Thyroid gland (tissue), 4 donors: ENCODE data around the gene NR1D2. TPM values are rescaled to one million over a fixed set of nuclear protein-coding genes. Genes with fewer than 3 reads are reported as not detected.

ENCODE experiments used
- DNase-seq, 2 donors: peaks; one replicate each; pipeline ENCODE4 v3.0.0-alpha.2; 2019
- H3K27ac ChIP-seq, 3 donors: fragments of 200-600 bp; sonication (generic); 1 replicate in 2 of 3; 2 replicates in 1 of 3; pipeline ENCODE4 v1.5.1; 2016 to 2019; ENCODE audit warnings: mild to moderate bottlenecking in 1 of 3, moderate library complexity in 1 of 3
- H3K27me3 ChIP-seq: fragments of 200-600 bp; sonication (generic); one replicate; pipeline ENCODE4 v1.5.1; 2019
- H3K36me3 ChIP-seq, 2 donors: fragments of 200-600 bp; sonication (generic); one replicate each; pipeline ENCODE4 v1.5.1; 2016 to 2019
- H3K4me1 ChIP-seq, 2 donors: fragments of 200-600 bp; sonication (generic); one replicate each; pipeline ENCODE4 v1.5.1; 2017 to 2019
- H3K4me3 ChIP-seq, 3 donors: fragments of 200-600 bp; sonication (generic); replicated peaks in 1 of 3; 1 replicate in 2 of 3; 2 replicates in 1 of 3; pipeline ENCODE4 v1.5.1; 2016; ENCODE audit warnings: mild to moderate bottlenecking in 1 of 3
- H3K9me3 ChIP-seq: fragments of 200-600 bp; sonication (generic); one replicate; pipeline ENCODE4 v1.5.1; 2017
- CTCF ChIP-seq, 6 experiments: fragments of 200-600 bp in 3 of 6; fragments of 450-650 bp in 3 of 6; sonication (generic) in 3 of 6; IDR thresholded peaks; one replicate each; pipeline ENCODE4 v1.5.1; 2016 to 2019; ENCODE audit warnings: antibody characterized with exemption in 6 of 6, mild to moderate bottlenecking in 2 of 6, inconsistent platforms in 1 of 6, moderate library complexity in 1 of 6
- POLR2A ChIP-seq, 2 donors: fragments of 450-650 bp; IDR thresholded peaks; one replicate each; pipeline ENCODE4 v1.6.1; 2017; ENCODE audit warnings: antibody characterized with exemption in 2 of 2, mild to moderate bottlenecking in 2 of 2, moderate library complexity in 1 of 2
- WGBS, 2 donors: methylation state at CpG; one replicate each; pipeline ENCODE4 v1.1.5; 2017; 5-methylcytosine and 5-hydroxymethylcytosine counted together
- intact Hi-C: fragments of 100-400 bp; cut with DNase I; formaldehyde crosslinking; loops from one replicate; pipeline ENCODE4 v1.15.1; 2023
- total RNA-seq, 4 donors: library from RNA; depleted of rRNA; stranded (reverse); fragments of >200 nt; gene quantifications; one replicate each; pipeline ENCODE4 v1.2.3, GENCODE V29; 2016

NR1D2 gene
- total RNA-seq, 4 donors from 2014 or later = 44.2 to 108 (median 68.1) TPM

GRCh38 chr3:23969393-23969792 lies 24.3 kb downstream of the NR1D2 start:
- 95% methylated on average over 4 of the region's 4 CpGs for WGBS, 2 donors
- peaks cover 6% of the 10 kb centered on the region in 2 donors for H3K4me1 ChIP-seq

GRCh38 chr3:23971684-23972083 lies 26.6 kb downstream of the NR1D2 start:
- no peak overlapping the region for H3K27ac ChIP-seq
- intact Hi-C loops = no loop called here
- no peak for TF ChIP-seq POLR2A (IDR thresholded peaks at IDR 0.05)
- no peak for TF ChIP-seq CTCF (IDR thresholded peaks at IDR 0.05)
- H3K36me3 ChIP-seq = peaks cover 3 to 14% of the 10 kb centered on the region in 2 donors
- no peak overlapping the region for H3K4me3 ChIP-seq
- H3K9me3 ChIP-seq = no peaks in the 10 kb centered on the region
- no peak for DNase-seq
- peaks cover 6% of the 10 kb centered on the region in 2 donors for H3K4me1 ChIP-seq
- H3K27me3 ChIP-seq = no peaks in the 10 kb centered on the region
- WGBS, 2 donors = 93 to 97% methylated on average over 1 of the region's 1 CpG

More at GRCh38 chr3:23969393-23969792, 24.3 kb downstream of the NR1D2 start:
- DNase-seq = no peak
- H3K36me3 ChIP-seq = peaks cover 7 to 28% of the 10 kb centered on the region in 2 donors
- H3K27me3 ChIP-seq = no peaks in the 10 kb centered on the region
- H3K4me3 ChIP-seq = no peak overlapping the region
- TF ChIP-seq POLR2A (IDR thresholded peaks at IDR 0.05) = no peak
- intact Hi-C loops = no loop called here
- no peaks in the 10 kb centered on the region for H3K9me3 ChIP-seq
- H3K27ac ChIP-seq = no peak overlapping the region

GRCh38 chr3:23976555-23976954 lies 31.5 kb downstream of the NR1D2 start:
- Histone ChIP-seq H3K36me3 (peaks cover 0 to 10% of the 10 kb centered on the region in 2 donors), H3K27me3 (no peaks in the 10 kb centered on the region), H3K4me1 (no peaks in the 10 kb centered on the region), H3K4me3 (no peak overlapping the region), H3K27ac (no peak overlapping the region), H3K9me3 (no peaks in the 10 kb centered on the region)
- DNase-seq = no peak
- TF ChIP-seq CTCF (IDR thresholded peaks at IDR 0.05) = no peak
- TF ChIP-seq POLR2A (IDR thresholded peaks at IDR 0.05) = no peak
- intact Hi-C loops = no loop called here
- WGBS, 2 donors = 91 to 97% methylated on average over 4 of the region's 4 CpGs

- peaks cover 0 to 10% of the 10 kb centered on the region in 2 donors for H3K36me3 ChIP-seq
- no peaks in the 10 kb centered on the region for H3K9me3 ChIP-seq
- no peak overlapping the region for H3K27ac ChIP-seq
- DNase-seq = no peak
- no peaks in the 10 kb centered on the region for H3K4me1 ChIP-seq
- intact Hi-C loops = no loop called here
- H3K4me3 ChIP-seq = no peak overlapping the region
- H3K27me3 ChIP-seq = no peaks in the 10 kb centered on the region
- TF ChIP-seq POLR2A (IDR thresholded peaks at IDR 0.05) = no peak
- no peak for TF ChIP-seq CTCF (IDR thresholded peaks at IDR 0.05)
These were observed 34.5 kb downstream of the NR1D2 start for GRCh38 chr3:23979569-23979968.

- Histone ChIP-seq H3K27ac (no peak overlapping the region), H3K36me3 (peaks cover 0 to 10% of the 10 kb centered on the region in 2 donors), H3K9me3 (no peaks in the 10 kb centered on the region), H3K4me3 (no peak overlapping the region), H3K4me1 (no peaks in the 10 kb centered on the region), H3K27me3 (no peaks in the 10 kb centered on the region)
- DNase-seq = no peak
- intact Hi-C loops = no loop called here
- no peak for TF ChIP-seq CTCF (IDR thresholded peaks at IDR 0.05)
- TF ChIP-seq POLR2A (IDR thresholded peaks at IDR 0.05) = no peak
- 91 to 97% methylated on average over 5 to 6 of the region's 7 CpGs for WGBS, 2 donors
These were observed 36.0 kb downstream of the NR1D2 start for GRCh38 chr3:23981136-23981535.

- Histone ChIP-seq H3K36me3 (peaks cover 0 to 10% of the 10 kb centered on the region in 2 donors), H3K4me1 (no peaks in the 10 kb centered on the region), H3K9me3 (no peaks in the 10 kb centered on the region), H3K4me3 (no peak overlapping the region), H3K27me3 (no peaks in the 10 kb centered on the region), H3K27ac (no peak overlapping the region)
- no peak for DNase-seq
- WGBS, 2 donors = 80 to 100% methylated on average over 1 of the region's 5 CpGs
- TF ChIP-seq CTCF (IDR thresholded peaks at IDR 0.05) (no peak), POLR2A (IDR thresholded peaks at IDR 0.05) (no peak)
- intact Hi-C loops = no loop called here
These were observed 36.9 kb downstream of the NR1D2 start for GRCh38 chr3:23981955-23982354.
